Measurements from ENCODE around the gene SEC14L2. TPM values are rescaled to one million over a fixed set of nuclear protein-coding genes. Genes with fewer than 3 reads are reported as not detected.
A peak's percentile ranks its signal among the peaks of the same experiment; 100 is the strongest.

Gene SEC14L2
- 2.3 TPM for polyA plus RNA-seq (2013, experiment 1 of 2)
- polyA plus RNA-seq (2013, experiment 2 of 2): 2.2 TPM

DNA sequence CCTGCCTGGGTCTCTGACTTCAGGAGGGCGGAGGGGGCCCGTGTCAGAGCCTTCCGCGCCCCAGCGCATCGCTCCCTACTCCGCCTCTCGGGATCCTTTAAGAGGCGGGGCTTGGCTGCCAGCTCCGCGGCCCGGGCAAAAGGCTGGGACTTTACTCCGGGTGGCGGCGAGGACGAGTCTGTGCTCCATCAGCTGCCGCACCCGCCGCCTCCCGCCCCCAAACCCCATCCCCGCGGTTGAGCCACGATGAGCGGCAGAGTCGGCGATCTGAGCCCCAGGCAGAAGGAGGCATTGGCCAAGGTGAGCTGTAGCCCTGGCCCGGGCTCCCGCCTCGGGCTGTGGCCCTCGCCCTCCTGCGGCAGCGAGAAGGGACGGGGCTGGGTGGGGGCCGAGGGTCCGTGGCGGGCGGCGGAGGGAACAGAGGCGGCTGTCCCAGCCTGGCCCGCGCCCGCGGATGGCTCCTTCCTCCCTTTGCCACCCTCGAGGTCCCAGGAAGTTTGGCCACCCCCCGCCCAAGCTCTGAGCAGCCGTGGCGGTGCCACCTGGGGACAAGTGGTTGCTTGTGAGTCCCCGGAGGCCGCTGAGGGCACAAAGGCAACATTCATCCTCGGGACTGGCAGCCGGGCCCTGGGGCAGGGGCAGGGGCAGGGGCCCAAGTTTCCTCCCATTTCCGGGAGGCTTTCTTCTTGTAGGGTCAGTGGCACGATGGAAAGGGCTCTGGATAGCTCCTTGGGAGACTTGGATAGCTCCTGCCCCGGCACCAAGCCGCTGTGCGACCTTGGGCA, at the start of gene SEC14L2:
SEC14L2 (plus strand) TSS at position 148 of the 785 bp plus-strand sequence; CDS start at position 247, 99 bp downstream.
- H2BK5ac ChIP-seq (ENCODE audit: low read length): no peak within 1 kb of the TSS
- H3K4ac ChIP-seq (ENCODE audit: low read length): no peak within 1 kb of the TSS

DNA sequence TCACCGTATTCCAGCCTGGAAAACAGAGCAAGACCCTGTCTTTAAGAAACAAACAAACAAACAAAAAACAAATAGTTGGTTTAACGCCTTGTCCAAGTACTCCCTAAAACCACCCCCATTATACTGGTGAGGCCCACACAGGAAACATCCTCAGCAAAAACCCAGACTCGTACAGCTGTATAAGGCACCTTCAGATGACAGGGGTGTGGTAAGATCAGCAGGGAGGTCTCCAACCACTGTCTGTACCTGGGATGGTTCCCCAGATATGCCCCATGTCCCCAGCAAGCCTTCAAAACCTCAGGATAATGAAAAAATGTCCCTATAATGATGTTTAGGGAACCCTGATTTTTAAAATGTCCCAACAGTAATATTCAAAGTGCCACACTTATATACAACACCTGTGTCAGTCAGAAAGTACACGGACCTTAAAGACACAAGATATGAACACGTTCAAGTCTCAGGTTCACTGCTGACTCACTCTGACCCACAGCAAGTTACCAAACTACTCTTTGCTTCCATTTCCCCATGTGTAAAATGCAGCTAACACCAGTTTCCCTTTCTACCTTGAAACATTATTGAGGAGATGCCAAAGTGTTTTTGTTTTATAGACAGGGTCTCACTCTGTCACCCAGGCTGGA, 49.4 kb upstream of the SEC14L2 start:
- Histone ChIP-seq H3K9ac (ENCODE audit: low read depth, low read length, poor library complexity) (no peak overlapping the region), H3K14ac (ENCODE audit: low read length) (no peak overlapping the region), H3K27ac (replicated peaks; ENCODE audit: low read length) (no peak overlapping the region), H3K4me1 (ENCODE audit: control insufficient read depth in 2 of 2, insufficient read depth in 1 of 2, low read depth in 1 of 2, low read length in 2 of 2) (no peaks in the 10 kb centered on the region), H3K18ac (ENCODE audit: low read length) (no peak overlapping the region), H2BK5ac (ENCODE audit: low read length) (no peak overlapping the region), H2AK5ac (ENCODE audit: low read depth, low read length) (no peak overlapping the region), H3K36me3 (replicated peaks in 1 of 2; ENCODE audit: control insufficient read depth in 2 of 2, insufficient read depth in 2 of 2, low read length in 2 of 2) (peaks cover 62 to 99% of the 10 kb centered on the region in 2 donors), H4K91ac (ENCODE audit: low read depth, low read length, poor library complexity) (no peak overlapping the region), H3K27me3 (ENCODE audit: control insufficient read depth in 3 of 3, insufficient read depth in 3 of 3, low read depth in 1 of 3, low read length in 3 of 3) (no peaks in the 10 kb centered on the region), H3K23ac (ENCODE audit: low read depth, low read length, poor library complexity) (no peak overlapping the region), H4K8ac (ENCODE audit: low read depth, low read length) (no peak overlapping the region), H2AFZ (ENCODE audit: low read length) (no peak overlapping the region), H2BK12ac (ENCODE audit: low read length) (no peak overlapping the region), H3K4me3 (ENCODE audit: low read length in 2 of 2) (no peak overlapping the region), H2BK120ac (ENCODE audit: low read depth, low read length) (no peak overlapping the region), H3K4me2 (ENCODE audit: insufficient read depth, low read length, poor library complexity, severe bottlenecking) (no peak overlapping the region), H2BK15ac (ENCODE audit: low read length) (no peak overlapping the region), H3K79me1 (ENCODE audit: low read depth, low read length) (peaks cover 2% of the 10 kb centered on the region), H3K9me3 (replicated peaks in 1 of 2; ENCODE audit: control insufficient read depth in 2 of 2, insufficient read depth in 1 of 2, low read depth in 1 of 2, low read length in 2 of 2) (no peaks in the 10 kb centered on the region), H3K4ac (ENCODE audit: low read length) (no peak overlapping the region)
- no CpG with 5 or more reads among the region's 5 CpGs for WGBS, 2 donors (ENCODE audit: extremely low coverage in 2 of 2, insufficient read length in 2 of 2, insufficient replicate concordance in 1 of 2)
- DNase-seq (ENCODE audit: low spot score): no peak

More for the DNA sequence above, at the start of gene SEC14L2:
- H3K23ac ChIP-seq (ENCODE audit: low read depth, low read length, poor library complexity): no peak within 1 kb of the TSS
- peaks cover 23 to 28% of the 10 kb centered on the region in 2 donors for H3K4me1 ChIP-seq (ENCODE audit: control insufficient read depth in 2 of 2, insufficient read depth in 1 of 2, low read depth in 1 of 2, low read length in 2 of 2)
- peak within 1 kb of the TSS; percentile 89 for H3K9ac ChIP-seq (ENCODE audit: low read depth, low read length, poor library complexity)
- H3K9me3 ChIP-seq (replicated peaks in 1 of 2; ENCODE audit: control insufficient read depth in 2 of 2, insufficient read depth in 1 of 2, low read depth in 1 of 2, low read length in 2 of 2): no peaks in the 10 kb centered on the region
- no peak within 1 kb of the TSS for H4K8ac ChIP-seq (ENCODE audit: low read depth, low read length)
- peaks cover 0 to 22% (median 10%) of the 10 kb centered on the region in 3 experiments for H3K27me3 ChIP-seq (ENCODE audit: control insufficient read depth in 3 of 3, insufficient read depth in 3 of 3, low read depth in 1 of 3, low read length in 3 of 3)
- H2AFZ ChIP-seq (ENCODE audit: low read length): peak within 1 kb of the TSS; percentile 98
- H3K79me1 ChIP-seq (ENCODE audit: low read depth, low read length): no peaks in the 10 kb centered on the region
- H3K27ac ChIP-seq (replicated peaks; ENCODE audit: low read length): no peak within 1 kb of the TSS
- H2BK15ac ChIP-seq (ENCODE audit: low read length): peak within 1 kb of the TSS; percentile 27
- H3K4me3 ChIP-seq (ENCODE audit: low read length in 2 of 2): peak within 1 kb of the TSS; percentile 64 to 84
- peak within 1 kb of the TSS; percentile 91 for H3K18ac ChIP-seq (ENCODE audit: low read length)
- H2BK12ac ChIP-seq (ENCODE audit: low read length): no peak within 1 kb of the TSS
- no peak within 1 kb of the TSS for H3K14ac ChIP-seq (ENCODE audit: low read length)
- H3K36me3 ChIP-seq (replicated peaks in 1 of 2; ENCODE audit: control insufficient read depth in 2 of 2, insufficient read depth in 2 of 2, low read length in 2 of 2): no peaks in the 10 kb centered on the region
- peak within 1 kb of the TSS; percentile 87 for H3K4me2 ChIP-seq (ENCODE audit: insufficient read depth, low read length, poor library complexity, severe bottlenecking)
- peak within 1 kb of the TSS; percentile 34 for H2AK5ac ChIP-seq (ENCODE audit: low read depth, low read length)
- DNase-seq (ENCODE audit: low spot score): no peak
- peak within 1 kb of the TSS; percentile 19 for H4K91ac ChIP-seq (ENCODE audit: low read depth, low read length, poor library complexity)
- WGBS, 2 donors (ENCODE audit: extremely low coverage in 2 of 2, insufficient read length in 2 of 2, insufficient replicate concordance in 1 of 2): no CpG with 5 or more reads among the region's 56 CpGs
- H2BK120ac ChIP-seq (ENCODE audit: low read depth, low read length): no peak within 1 kb of the TSS

DNA sequence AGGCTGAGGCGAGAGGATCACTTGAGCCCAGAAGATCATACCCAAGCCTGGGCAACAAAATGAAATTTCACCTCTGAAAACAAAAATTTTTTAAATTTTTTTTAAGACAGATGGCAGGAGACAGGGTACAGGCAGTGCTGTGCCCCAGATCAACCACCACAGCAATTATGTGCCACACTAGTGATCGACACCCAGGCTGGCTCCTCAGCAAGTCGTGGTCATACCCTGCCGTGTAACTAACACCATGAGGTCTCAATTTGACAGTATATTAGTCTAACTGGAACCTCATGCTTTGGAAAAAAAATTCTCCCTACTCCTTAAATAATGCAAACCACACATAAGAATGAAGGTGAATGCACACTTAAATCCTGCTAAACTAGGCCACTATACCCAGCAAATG, 48.4 kb upstream of the SEC14L2 start:
- Histone ChIP-seq H4K91ac (ENCODE audit: low read depth, low read length, poor library complexity) (no peak overlapping the region), H4K8ac (ENCODE audit: low read depth, low read length) (no peak overlapping the region), H3K9me3 (replicated peaks in 1 of 2; ENCODE audit: control insufficient read depth in 2 of 2, insufficient read depth in 1 of 2, low read depth in 1 of 2, low read length in 2 of 2) (no peaks in the 10 kb centered on the region), H3K4me3 (ENCODE audit: low read length in 2 of 2) (no peak overlapping the region), H3K18ac (ENCODE audit: low read length) (no peak overlapping the region), H2BK15ac (ENCODE audit: low read length) (no peak overlapping the region), H2BK5ac (ENCODE audit: low read length) (no peak overlapping the region), H2BK12ac (ENCODE audit: low read length) (no peak overlapping the region), H3K79me1 (ENCODE audit: low read depth, low read length) (peaks cover 4% of the 10 kb centered on the region), H3K4me2 (ENCODE audit: insufficient read depth, low read length, poor library complexity, severe bottlenecking) (no peak overlapping the region), H3K14ac (ENCODE audit: low read length) (no peak overlapping the region), H3K23ac (ENCODE audit: low read depth, low read length, poor library complexity) (no peak overlapping the region), H2AK5ac (ENCODE audit: low read depth, low read length) (no peak overlapping the region), H3K9ac (ENCODE audit: low read depth, low read length, poor library complexity) (no peak overlapping the region), H3K4me1 (ENCODE audit: control insufficient read depth in 2 of 2, insufficient read depth in 1 of 2, low read depth in 1 of 2, low read length in 2 of 2) (no peaks in the 10 kb centered on the region), H3K36me3 (replicated peaks in 1 of 2; ENCODE audit: control insufficient read depth in 2 of 2, insufficient read depth in 2 of 2, low read length in 2 of 2) (peaks cover 58 to 97% of the 10 kb centered on the region in 2 donors), H3K27me3 (ENCODE audit: control insufficient read depth in 3 of 3, insufficient read depth in 3 of 3, low read depth in 1 of 3, low read length in 3 of 3) (no peaks in the 10 kb centered on the region), H2BK120ac (ENCODE audit: low read depth, low read length) (no peak overlapping the region), H2AFZ (ENCODE audit: low read length) (no peak overlapping the region), H3K27ac (replicated peaks; ENCODE audit: low read length) (no peak overlapping the region), H3K4ac (ENCODE audit: low read length) (no peak overlapping the region)
- no CpG with 5 or more reads among the region's 4 CpGs for WGBS, 2 donors (ENCODE audit: extremely low coverage in 2 of 2, insufficient read length in 2 of 2, insufficient replicate concordance in 1 of 2)
- no peak for DNase-seq (ENCODE audit: low spot score)

DNA sequence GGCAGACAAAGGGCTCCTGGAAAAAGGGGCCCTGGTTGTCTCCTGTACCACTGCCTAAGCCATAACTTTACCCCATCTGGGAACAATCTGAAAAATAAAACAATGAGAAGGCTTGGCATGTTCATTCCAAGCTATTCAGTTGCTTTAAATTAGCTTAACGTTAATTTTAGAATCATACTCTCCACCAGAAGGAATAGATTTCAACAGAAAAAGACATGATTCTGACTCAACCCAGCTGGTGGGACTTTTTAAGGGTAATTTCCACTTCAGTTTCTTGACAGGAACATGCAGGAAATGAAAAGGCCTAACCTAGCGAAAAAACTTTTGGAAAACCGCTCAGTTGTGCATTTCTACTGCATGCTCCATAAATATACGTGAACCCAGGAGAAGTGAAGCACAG, 48.0 kb upstream of the SEC14L2 start:
- Histone ChIP-seq H3K27me3 (ENCODE audit: control insufficient read depth in 3 of 3, insufficient read depth in 3 of 3, low read depth in 1 of 3, low read length in 3 of 3) (no peaks in the 10 kb centered on the region), H3K4ac (ENCODE audit: low read length) (no peak overlapping the region), H3K18ac (ENCODE audit: low read length) (no peak overlapping the region), H3K9ac (ENCODE audit: low read depth, low read length, poor library complexity) (no peak overlapping the region), H4K8ac (ENCODE audit: low read depth, low read length) (no peak overlapping the region), H3K4me2 (ENCODE audit: insufficient read depth, low read length, poor library complexity, severe bottlenecking) (no peak overlapping the region), H3K27ac (replicated peaks; ENCODE audit: low read length) (no peak overlapping the region), H3K79me1 (ENCODE audit: low read depth, low read length) (peaks cover 4% of the 10 kb centered on the region), H2BK120ac (ENCODE audit: low read depth, low read length) (no peak overlapping the region), H2AFZ (ENCODE audit: low read length) (no peak overlapping the region), H2BK12ac (ENCODE audit: low read length) (no peak overlapping the region), H3K23ac (ENCODE audit: low read depth, low read length, poor library complexity) (no peak overlapping the region), H2BK15ac (ENCODE audit: low read length) (no peak overlapping the region), H3K9me3 (replicated peaks in 1 of 2; ENCODE audit: control insufficient read depth in 2 of 2, insufficient read depth in 1 of 2, low read depth in 1 of 2, low read length in 2 of 2) (no peaks in the 10 kb centered on the region), H4K91ac (ENCODE audit: low read depth, low read length, poor library complexity) (no peak overlapping the region), H3K4me3 (ENCODE audit: low read length in 2 of 2) (no peak overlapping the region), H2AK5ac (ENCODE audit: low read depth, low read length) (no peak overlapping the region), H2BK5ac (ENCODE audit: low read length) (no peak overlapping the region), H3K4me1 (ENCODE audit: control insufficient read depth in 2 of 2, insufficient read depth in 1 of 2, low read depth in 1 of 2, low read length in 2 of 2) (no peaks in the 10 kb centered on the region), H3K14ac (ENCODE audit: low read length) (no peak overlapping the region), H3K36me3 (replicated peaks in 1 of 2; ENCODE audit: control insufficient read depth in 2 of 2, insufficient read depth in 2 of 2, low read length in 2 of 2) (peaks cover 57 to 96% of the 10 kb centered on the region in 2 donors)
- no peak for DNase-seq (ENCODE audit: low spot score)
- WGBS, 2 donors (ENCODE audit: extremely low coverage in 2 of 2, insufficient read length in 2 of 2, insufficient replicate concordance in 1 of 2): no CpG with 5 or more reads among the region's 4 CpGs
